MCF 10A (cell line): Measurements from ENCODE around the gene ZNF322. TPM values are rescaled to one million over a fixed set of nuclear protein-coding genes. Genes with fewer than 3 reads are reported as not detected.

ENCODE experiments used
- BruUV-seq: library from RNA; stranded (reverse); fragments of 400-500 nt; replicated peaks from 2 replicates; lab custom pipeline; 2021; lab: Mats Ljungman, UMichigan
- CTCF ChIA-PET: fragments of 300-600 bp; sonication (Branson Sonifier 250); formaldehyde crosslinking; extraction: SDS; loops from one replicate; lab custom pipeline; 2021; ENCODE audit warnings: antibody characterized with exemption, inconsistent platforms; lab: Yijun Ruan, JAX
- POLR2A ChIA-PET: fragments of 300-600, 350-650 bp; sonication (Branson Sonifier 250); formaldehyde crosslinking; extraction: SDS; loops from one replicate; lab custom pipeline; 2020; ENCODE audit warnings: antibody characterized with exemption, inconsistent platforms; lab: Yijun Ruan, JAX
- DNase-seq: peaks from one replicate; pipeline ENCODE4 v3.0.0-alpha.2; 2018; ENCODE audit not compliant: unreplicated experiment
- H3K27ac Mint-ChIP-seq: one replicate; pipeline ENCODE4 v1.8.0; 2022; ENCODE audit warnings: mild to moderate bottlenecking, low read depth, mixed read lengths; ENCODE audit not compliant: unreplicated experiment
- H3K27me3 Mint-ChIP-seq: one replicate; pipeline ENCODE4 v1.8.0; 2022; ENCODE audit warnings: mixed read lengths; ENCODE audit not compliant: insufficient read depth, unreplicated experiment
- H3K36me3 Mint-ChIP-seq: one replicate; pipeline ENCODE4 v1.8.0; 2022; ENCODE audit warnings: mild to moderate bottlenecking, moderate library complexity, mixed read lengths; ENCODE audit not compliant: insufficient read depth, unreplicated experiment
- H3K4me1 Mint-ChIP-seq: one replicate; pipeline ENCODE4 v1.8.0; 2022; ENCODE audit warnings: mixed read lengths; ENCODE audit not compliant: insufficient read depth, unreplicated experiment
- H3K4me3 Mint-ChIP-seq: one replicate; pipeline ENCODE4 v1.8.0; 2022; ENCODE audit warnings: mild to moderate bottlenecking, moderate library complexity, mixed read lengths; ENCODE audit not compliant: unreplicated experiment
- H3K9me3 Mint-ChIP-seq: one replicate; pipeline ENCODE4 v1.8.0; 2022; ENCODE audit warnings: mixed read lengths; ENCODE audit not compliant: unreplicated experiment
- intact Hi-C: fragments of 100-400 bp; cut with micrococcal nuclease; formaldehyde crosslinking; loops from 2 replicates; pipeline ENCODE4 v1.14.1; 2022
- total RNA-seq: library from RNA; stranded (reverse); gene quantifications from 2 replicates; pipeline ENCODE4 v1.2.3, GENCODE V29; 2022
- TF ChIP-seq, protein P1 (sequence below): fragments of 200-600 bp; IDR thresholded peaks from one replicate; pipeline ENCODE4 v1.8.0; 2022; ENCODE audit warnings: antibody characterized with exemption, mild to moderate bottlenecking; ENCODE audit not compliant: unreplicated experiment

Gene ZNF322
- total RNA-seq, 1 experiment from 2014 or later: 20.7 TPM

GRCh38 chr6:26609463-26609862 is 50.1 kb downstream of the ZNF322 start:
- ChIA-PET POLR2A (no interaction called here), CTCF (interaction anchor here (0.5 to 0.7 kb wide), 2 partner anchors 435 to 700 kb away, joined by 3 read pairs; no protein-coding TSS in a partner anchor)
- H3K4me3 Mint-ChIP-seq: no peak overlapping the region
- H3K27me3 Mint-ChIP-seq: no peaks in the 10 kb centered on the region
- TF ChIP-seq, protein P1, sequence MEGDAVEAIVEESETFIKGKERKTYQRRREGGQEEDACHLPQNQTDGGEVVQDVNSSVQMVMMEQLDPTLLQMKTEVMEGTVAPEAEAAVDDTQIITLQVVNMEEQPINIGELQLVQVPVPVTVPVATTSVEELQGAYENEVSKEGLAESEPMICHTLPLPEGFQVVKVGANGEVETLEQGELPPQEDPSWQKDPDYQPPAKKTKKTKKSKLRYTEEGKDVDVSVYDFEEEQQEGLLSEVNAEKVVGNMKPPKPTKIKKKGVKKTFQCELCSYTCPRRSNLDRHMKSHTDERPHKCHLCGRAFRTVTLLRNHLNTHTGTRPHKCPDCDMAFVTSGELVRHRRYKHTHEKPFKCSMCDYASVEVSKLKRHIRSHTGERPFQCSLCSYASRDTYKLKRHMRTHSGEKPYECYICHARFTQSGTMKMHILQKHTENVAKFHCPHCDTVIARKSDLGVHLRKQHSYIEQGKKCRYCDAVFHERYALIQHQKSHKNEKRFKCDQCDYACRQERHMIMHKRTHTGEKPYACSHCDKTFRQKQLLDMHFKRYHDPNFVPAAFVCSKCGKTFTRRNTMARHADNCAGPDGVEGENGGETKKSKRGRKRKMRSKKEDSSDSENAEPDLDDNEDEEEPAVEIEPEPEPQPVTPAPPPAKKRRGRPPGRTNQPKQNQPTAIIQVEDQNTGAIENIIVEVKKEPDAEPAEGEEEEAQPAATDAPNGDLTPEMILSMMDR: no peak
- no peak for DNase-seq
- H3K9me3 Mint-ChIP-seq: no peaks in the 10 kb centered on the region
- H3K4me1 Mint-ChIP-seq: peaks cover 6% of the 10 kb centered on the region
- intact Hi-C loops: loop anchor here (5.0 kb wide), 1 partner anchor 1188 kb away; no protein-coding TSS in a partner anchor
- BruUV-seq: no TSS peak
- no peaks in the 10 kb centered on the region for H3K36me3 Mint-ChIP-seq
- H3K27ac Mint-ChIP-seq: no peak overlapping the region

DNA sequence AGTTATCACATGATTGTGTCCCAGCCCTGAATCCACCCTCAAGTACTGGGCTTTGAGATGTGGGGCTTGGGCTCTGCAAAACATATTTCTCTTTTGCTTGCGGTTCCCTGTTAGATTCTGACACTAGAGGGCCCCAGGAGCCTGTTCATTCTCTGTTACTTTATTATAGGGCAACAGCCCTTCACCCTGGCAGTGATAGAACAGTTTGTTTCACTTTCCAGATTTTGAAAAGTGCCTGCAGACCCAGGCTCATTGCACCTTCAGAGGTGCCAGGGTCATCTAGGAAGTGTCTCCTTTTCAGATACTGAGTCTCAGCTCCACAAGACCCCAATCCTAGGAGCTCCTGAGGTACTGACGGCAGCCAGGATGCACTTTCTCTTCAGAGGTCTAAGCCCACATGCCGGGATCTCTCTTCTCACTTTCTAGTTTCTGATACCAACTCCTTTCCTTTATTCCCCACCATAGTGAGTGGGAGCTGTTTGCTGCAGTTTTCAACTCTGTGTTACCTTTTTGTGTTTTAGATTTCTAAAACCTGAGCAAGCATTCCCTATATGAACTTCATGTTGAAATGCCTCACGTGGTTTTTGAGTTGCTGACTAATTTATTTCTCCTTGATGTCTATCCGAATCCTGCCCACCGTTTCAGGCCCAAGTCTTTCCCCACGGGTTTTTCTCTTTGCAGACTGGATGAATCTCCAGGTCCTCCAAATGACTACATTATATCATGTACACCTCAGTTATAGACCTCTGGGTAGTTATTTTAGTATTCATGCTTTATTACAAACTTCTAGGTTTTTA is 51.9 kb downstream of the ZNF322 start:
- Mint-ChIP-seq H3K36me3 (no peaks in the 10 kb centered on the region), H3K27me3 (no peaks in the 10 kb centered on the region), H3K4me3 (peak overlapping the region; percentile 64), H3K9me3 (no peaks in the 10 kb centered on the region), H3K27ac (peak overlapping the region; percentile 35), H3K4me1 (peaks cover 6% of the 10 kb centered on the region)
- ChIA-PET POLR2A (interaction anchor here (0.5 to 1.3 kb wide), 4 partner anchors 356 to 539 kb away, joined by 3 to 5 read pairs (median 4); a partner anchor contains a TSS), CTCF (interaction anchor here (0.5 to 1.6 kb wide), 14 partner anchors 10 to 899 kb away, joined by 3 to 17 read pairs (median 4); a partner anchor contains a TSS)
- intact Hi-C loops: loop anchor here (1.0 to 5.0 kb wide), 4 partner anchors 472 to 1190 kb away; no protein-coding TSS in a partner anchor
- TF ChIP-seq, protein P1: peak; percentile 68
- BruUV-seq: no TSS peak
- peak; percentile 72 for DNase-seq

DNA sequence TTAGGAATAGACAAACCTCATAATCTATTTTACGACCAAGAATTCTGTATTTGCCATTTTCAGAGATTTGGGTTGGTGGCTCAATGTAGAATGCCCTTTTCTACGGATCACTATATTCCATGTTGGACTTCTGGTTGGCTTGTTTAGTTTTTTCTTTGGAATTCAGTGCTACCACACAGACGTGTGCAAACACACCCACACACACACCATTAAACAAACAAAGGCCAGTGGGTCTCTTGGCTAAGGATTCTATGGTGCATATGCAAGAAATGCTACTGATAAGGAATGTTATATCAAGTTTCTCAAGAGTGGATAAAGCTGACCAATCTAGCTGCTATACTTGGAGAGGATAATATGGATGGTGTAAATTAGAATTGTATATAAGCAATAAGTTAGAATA is 54.7 kb downstream of the ZNF322 start:
- BruUV-seq: no TSS peak
- Mint-ChIP-seq H3K4me1 (peaks cover 6% of the 10 kb centered on the region), H3K9me3 (no peaks in the 10 kb centered on the region), H3K27me3 (no peaks in the 10 kb centered on the region), H3K36me3 (peaks cover 3% of the 10 kb centered on the region), H3K4me3 (no peak overlapping the region), H3K27ac (no peak overlapping the region)
- ChIA-PET CTCF (no interaction called here), POLR2A (no interaction called here)
- intact Hi-C loops: loop anchor here (5.0 kb wide), 1 partner anchor 1193 kb away; no protein-coding TSS in a partner anchor
- DNase-seq: no peak
- TF ChIP-seq, protein P1: no peak

DNA sequence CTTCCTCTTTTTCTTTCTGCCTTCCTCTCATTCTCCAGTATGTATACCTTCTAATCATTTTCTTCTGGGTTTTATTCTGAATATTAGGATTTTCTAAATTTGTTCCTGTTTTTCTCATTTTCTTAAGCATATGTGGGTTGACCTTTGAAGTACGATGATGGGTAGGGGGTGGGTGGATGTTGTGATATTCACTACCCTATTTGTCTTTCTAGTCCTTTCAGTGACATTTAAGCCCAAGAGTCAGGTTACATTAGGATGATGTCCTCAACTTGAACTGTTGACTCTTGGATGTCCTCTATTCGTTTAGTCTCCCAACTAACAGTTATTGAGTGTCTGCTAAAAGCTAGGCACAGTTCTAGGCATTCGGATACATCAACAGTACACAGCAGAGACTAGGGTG is 55.5 kb downstream of the ZNF322 start:
- peaks cover 6% of the 10 kb centered on the region for H3K4me1 Mint-ChIP-seq
- TF ChIP-seq, protein P1: no peak
- no peaks in the 10 kb centered on the region for H3K9me3 Mint-ChIP-seq
- no peak overlapping the region for H3K27ac Mint-ChIP-seq
- ChIA-PET CTCF (no interaction called here), POLR2A (no interaction called here)
- no peaks in the 10 kb centered on the region for H3K27me3 Mint-ChIP-seq
- DNase-seq: no peak
- BruUV-seq: no TSS peak
- no peak overlapping the region for H3K4me3 Mint-ChIP-seq
- H3K36me3 Mint-ChIP-seq: peaks cover 11% of the 10 kb centered on the region
- intact Hi-C loops: no loop called here
